WTC11 (cell line): ENCODE measurements around the gene EYS. TPM values are rescaled to one million over a fixed set of nuclear protein-coding genes. Genes with fewer than 3 reads are reported as not detected.

Source experiments
- ATAC-seq: fragments of 200-7000 bp; cut with Tn5 transposase; 2 replicates; pipeline ENCODE4 v1.10.0; 2021; ENCODE audit warnings: mild to moderate bottlenecking, moderate library complexity
- CTCF ChIA-PET: fragments of 300-600 bp; sonication (Branson Sonifier 250); formaldehyde crosslinking; loops from one replicate; lab custom pipeline; 2021; ENCODE audit warnings: antibody characterized with exemption; lab: Charles Lee
- POLR2A ChIA-PET: fragments of 350-600 bp; sonication (Branson Sonifier 250); formaldehyde crosslinking; loops from one replicate; lab custom pipeline; 2021; ENCODE audit warnings: antibody characterized with exemption; lab: Charles Lee
- DNase-seq: peaks from one replicate; pipeline ENCODE4 v3.0.0; 2021; ENCODE audit warnings: low spot score
- H3K27ac Mint-ChIP-seq: 2 replicates; pipeline ENCODE4 v1.8.0; 2021; ENCODE audit warnings: mixed read lengths
- H3K27me3 Mint-ChIP-seq: 2 replicates; pipeline ENCODE4 v1.8.0; 2021; ENCODE audit warnings: low read depth, mild to moderate bottlenecking, moderate library complexity, mixed read lengths
- H3K36me3 Mint-ChIP-seq: 2 replicates; pipeline ENCODE4 v1.8.0; 2021; ENCODE audit warnings: mixed read lengths
- H3K4me1 Mint-ChIP-seq: 2 replicates; pipeline ENCODE4 v1.8.0; 2022; ENCODE audit warnings: mixed read lengths
- H3K4me3 Mint-ChIP-seq: 2 replicates; pipeline ENCODE4 v1.8.0; 2021; ENCODE audit warnings: mild to moderate bottlenecking, moderate library complexity, mixed read lengths
- H3K9me3 Mint-ChIP-seq: 2 replicates; pipeline ENCODE4 v1.8.0; 2021; ENCODE audit warnings: mixed read lengths
- GRHL2 ChIP-seq: fragments of 250-450 bp; sonication (Bioruptor Pico); IDR thresholded peaks from 2 replicates; pipeline ENCODE4 v1.8.0; 2022; ENCODE audit warnings: mild to moderate bottlenecking, moderate library complexity; ENCODE audit not compliant: insufficient replicate concordance, severe bottlenecking
- IRF2 ChIP-seq: sonication (generic); formaldehyde crosslinking; IDR thresholded peaks from 2 replicates; pipeline ENCODE4 v1.8.0; 2022; ENCODE audit warnings: low read depth, missing genetic modification reagents, borderline replicate concordance
- JAZF1 ChIP-seq: fragments of 250-450 bp; sonication (Bioruptor Pico); IDR thresholded peaks from 2 replicates; pipeline ENCODE4 v1.9.0; 2021; ENCODE audit warnings: moderate library complexity, mild to moderate bottlenecking, inconsistent platforms
- MYBL2 ChIP-seq: sonication (generic); formaldehyde crosslinking; IDR thresholded peaks from 2 replicates; pipeline ENCODE4 v1.8.1; 2023; ENCODE audit warnings: mild to moderate bottlenecking, moderate library complexity, missing genetic modification reagents
- NR3C1 ChIP-seq: sonication (generic); formaldehyde crosslinking; conservative IDR thresholded peaks from 2 replicates; pipeline ENCODE4 v1.8.1; 2023; ENCODE audit warnings: low read depth, mild to moderate bottlenecking, missing genetic modification reagents
- RELA ChIP-seq: sonication (generic); formaldehyde crosslinking; IDR thresholded peaks from 2 replicates; pipeline ENCODE4 v1.8.1; 2022; ENCODE audit warnings: missing genetic modification reagents, mild to moderate bottlenecking, borderline replicate concordance
- ZBTB21 ChIP-seq: sonication (generic); formaldehyde crosslinking; IDR thresholded peaks from 2 replicates; pipeline ENCODE4 v1.8.1; 2023; ENCODE audit warnings: mild to moderate bottlenecking, missing genetic modification reagents, borderline replicate concordance
- total RNA-seq: library from RNA; stranded (reverse); gene quantifications from 3 replicates; pipeline ENCODE4 v1.2.3, GENCODE V29; 2021
- TF ChIP-seq, protein P1 (sequence below): sonication (generic); formaldehyde crosslinking; IDR thresholded peaks from 2 replicates; pipeline ENCODE4 v1.8.1; 2023; ENCODE audit warnings: mild to moderate bottlenecking, missing genetic modification reagents
- TF ChIP-seq, protein P2 (sequence below): fragments of 250-450 bp; sonication (Bioruptor Pico); IDR thresholded peaks from 2 replicates; pipeline ENCODE4 v1.9.0; 2021; ENCODE audit warnings: mild to moderate bottlenecking, borderline replicate concordance
- TF ChIP-seq, protein P3 (sequence below): sonication (generic); formaldehyde crosslinking; IDR thresholded peaks from 2 replicates; pipeline ENCODE4 v1.8.0; 2022; ENCODE audit warnings: missing genetic modification reagents
- TF ChIP-seq, protein P4 (sequence below): sonication (generic); formaldehyde crosslinking; IDR thresholded peaks from 2 replicates; pipeline ENCODE4 v1.8.1; 2023; ENCODE audit warnings: mild to moderate bottlenecking, moderate library complexity, missing genetic modification reagents
- TF ChIP-seq, protein P5 (sequence below): sonication (generic); formaldehyde crosslinking; conservative IDR thresholded peaks from 2 replicates; pipeline ENCODE4 v1.8.1; 2023; ENCODE audit warnings: mild to moderate bottlenecking, low read depth, missing genetic modification reagents, moderate library complexity
- TF ChIP-seq, protein P6 (sequence below): sonication (generic); formaldehyde crosslinking; IDR thresholded peaks from 2 replicates; pipeline ENCODE4 v1.8.1; 2022; ENCODE audit warnings: mild to moderate bottlenecking, missing genetic modification reagents, moderate library complexity, borderline replicate concordance
- TF ChIP-seq, protein P7 (sequence below): fragments of 200-600 bp; IDR thresholded peaks from 2 replicates; pipeline ENCODE4 v1.8.0; 2022; ENCODE audit warnings: antibody characterized with exemption

The EYS gene
- total RNA-seq, 1 experiment from 2014 or later: not detected

DNA sequence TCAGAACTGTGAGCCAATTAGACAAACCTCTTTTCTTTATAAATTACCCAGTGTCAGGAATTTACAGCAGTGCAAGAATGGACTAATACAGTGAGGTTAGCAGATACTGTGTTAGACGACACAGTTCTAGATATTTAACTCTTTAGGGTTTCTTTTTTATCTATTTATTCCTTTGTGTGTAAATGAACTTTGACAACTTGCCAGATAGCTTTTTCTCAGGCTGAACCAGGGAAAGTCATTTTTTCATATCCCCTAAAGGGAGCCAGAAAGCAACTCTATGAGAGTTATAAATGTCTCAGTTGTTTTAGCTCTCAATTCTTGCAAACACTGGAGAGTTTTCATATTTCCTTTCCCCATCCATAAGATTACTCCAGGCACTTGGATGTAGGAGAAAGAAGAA lies 1794.1 kb downstream of the EYS start (continued):
- TF ChIP-seq, protein P1, sequence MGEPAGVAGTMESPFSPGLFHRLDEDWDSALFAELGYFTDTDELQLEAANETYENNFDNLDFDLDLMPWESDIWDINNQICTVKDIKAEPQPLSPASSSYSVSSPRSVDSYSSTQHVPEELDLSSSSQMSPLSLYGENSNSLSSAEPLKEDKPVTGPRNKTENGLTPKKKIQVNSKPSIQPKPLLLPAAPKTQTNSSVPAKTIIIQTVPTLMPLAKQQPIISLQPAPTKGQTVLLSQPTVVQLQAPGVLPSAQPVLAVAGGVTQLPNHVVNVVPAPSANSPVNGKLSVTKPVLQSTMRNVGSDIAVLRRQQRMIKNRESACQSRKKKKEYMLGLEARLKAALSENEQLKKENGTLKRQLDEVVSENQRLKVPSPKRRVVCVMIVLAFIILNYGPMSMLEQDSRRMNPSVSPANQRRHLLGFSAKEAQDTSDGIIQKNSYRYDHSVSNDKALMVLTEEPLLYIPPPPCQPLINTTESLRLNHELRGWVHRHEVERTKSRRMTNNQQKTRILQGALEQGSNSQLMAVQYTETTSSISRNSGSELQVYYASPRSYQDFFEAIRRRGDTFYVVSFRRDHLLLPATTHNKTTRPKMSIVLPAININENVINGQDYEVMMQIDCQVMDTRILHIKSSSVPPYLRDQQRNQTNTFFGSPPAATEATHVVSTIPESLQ: no peak
- TF ChIP-seq, protein P2, sequence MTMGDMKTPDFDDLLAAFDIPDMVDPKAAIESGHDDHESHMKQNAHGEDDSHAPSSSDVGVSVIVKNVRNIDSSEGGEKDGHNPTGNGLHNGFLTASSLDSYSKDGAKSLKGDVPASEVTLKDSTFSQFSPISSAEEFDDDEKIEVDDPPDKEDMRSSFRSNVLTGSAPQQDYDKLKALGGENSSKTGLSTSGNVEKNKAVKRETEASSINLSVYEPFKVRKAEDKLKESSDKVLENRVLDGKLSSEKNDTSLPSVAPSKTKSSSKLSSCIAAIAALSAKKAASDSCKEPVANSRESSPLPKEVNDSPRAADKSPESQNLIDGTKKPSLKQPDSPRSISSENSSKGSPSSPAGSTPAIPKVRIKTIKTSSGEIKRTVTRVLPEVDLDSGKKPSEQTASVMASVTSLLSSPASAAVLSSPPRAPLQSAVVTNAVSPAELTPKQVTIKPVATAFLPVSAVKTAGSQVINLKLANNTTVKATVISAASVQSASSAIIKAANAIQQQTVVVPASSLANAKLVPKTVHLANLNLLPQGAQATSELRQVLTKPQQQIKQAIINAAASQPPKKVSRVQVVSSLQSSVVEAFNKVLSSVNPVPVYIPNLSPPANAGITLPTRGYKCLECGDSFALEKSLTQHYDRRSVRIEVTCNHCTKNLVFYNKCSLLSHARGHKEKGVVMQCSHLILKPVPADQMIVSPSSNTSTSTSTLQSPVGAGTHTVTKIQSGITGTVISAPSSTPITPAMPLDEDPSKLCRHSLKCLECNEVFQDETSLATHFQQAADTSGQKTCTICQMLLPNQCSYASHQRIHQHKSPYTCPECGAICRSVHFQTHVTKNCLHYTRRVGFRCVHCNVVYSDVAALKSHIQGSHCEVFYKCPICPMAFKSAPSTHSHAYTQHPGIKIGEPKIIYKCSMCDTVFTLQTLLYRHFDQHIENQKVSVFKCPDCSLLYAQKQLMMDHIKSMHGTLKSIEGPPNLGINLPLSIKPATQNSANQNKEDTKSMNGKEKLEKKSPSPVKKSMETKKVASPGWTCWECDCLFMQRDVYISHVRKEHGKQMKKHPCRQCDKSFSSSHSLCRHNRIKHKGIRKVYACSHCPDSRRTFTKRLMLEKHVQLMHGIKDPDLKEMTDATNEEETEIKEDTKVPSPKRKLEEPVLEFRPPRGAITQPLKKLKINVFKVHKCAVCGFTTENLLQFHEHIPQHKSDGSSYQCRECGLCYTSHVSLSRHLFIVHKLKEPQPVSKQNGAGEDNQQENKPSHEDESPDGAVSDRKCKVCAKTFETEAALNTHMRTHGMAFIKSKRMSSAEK (CRISPR knock-in tag): no peak
- TF ChIP-seq JAZF1 (CRISPR knock-in tag) (no peak), MYBL2 (CRISPR knock-in tag) (no peak), IRF2 (CRISPR knock-in tag) (no peak)
- TF ChIP-seq, protein P3, sequence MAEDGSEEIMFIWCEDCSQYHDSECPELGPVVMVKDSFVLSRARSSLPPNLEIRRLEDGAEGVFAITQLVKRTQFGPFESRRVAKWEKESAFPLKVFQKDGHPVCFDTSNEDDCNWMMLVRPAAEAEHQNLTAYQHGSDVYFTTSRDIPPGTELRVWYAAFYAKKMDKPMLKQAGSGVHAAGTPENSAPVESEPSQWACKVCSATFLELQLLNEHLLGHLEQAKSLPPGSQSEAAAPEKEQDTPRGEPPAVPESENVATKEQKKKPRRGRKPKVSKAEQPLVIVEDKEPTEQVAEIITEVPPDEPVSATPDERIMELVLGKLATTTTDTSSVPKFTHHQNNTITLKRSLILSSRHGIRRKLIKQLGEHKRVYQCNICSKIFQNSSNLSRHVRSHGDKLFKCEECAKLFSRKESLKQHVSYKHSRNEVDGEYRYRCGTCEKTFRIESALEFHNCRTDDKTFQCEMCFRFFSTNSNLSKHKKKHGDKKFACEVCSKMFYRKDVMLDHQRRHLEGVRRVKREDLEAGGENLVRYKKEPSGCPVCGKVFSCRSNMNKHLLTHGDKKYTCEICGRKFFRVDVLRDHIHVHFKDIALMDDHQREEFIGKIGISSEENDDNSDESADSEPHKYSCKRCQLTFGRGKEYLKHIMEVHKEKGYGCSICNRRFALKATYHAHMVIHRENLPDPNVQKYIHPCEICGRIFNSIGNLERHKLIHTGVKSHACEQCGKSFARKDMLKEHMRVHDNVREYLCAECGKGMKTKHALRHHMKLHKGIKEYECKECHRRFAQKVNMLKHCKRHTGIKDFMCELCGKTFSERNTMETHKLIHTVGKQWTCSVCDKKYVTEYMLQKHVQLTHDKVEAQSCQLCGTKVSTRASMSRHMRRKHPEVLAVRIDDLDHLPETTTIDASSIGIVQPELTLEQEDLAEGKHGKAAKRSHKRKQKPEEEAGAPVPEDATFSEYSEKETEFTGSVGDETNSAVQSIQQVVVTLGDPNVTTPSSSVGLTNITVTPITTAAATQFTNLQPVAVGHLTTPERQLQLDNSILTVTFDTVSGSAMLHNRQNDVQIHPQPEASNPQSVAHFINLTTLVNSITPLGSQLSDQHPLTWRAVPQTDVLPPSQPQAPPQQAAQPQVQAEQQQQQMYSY: no peak
- TF ChIP-seq, all 79 proteins: peak for 0

DNA sequence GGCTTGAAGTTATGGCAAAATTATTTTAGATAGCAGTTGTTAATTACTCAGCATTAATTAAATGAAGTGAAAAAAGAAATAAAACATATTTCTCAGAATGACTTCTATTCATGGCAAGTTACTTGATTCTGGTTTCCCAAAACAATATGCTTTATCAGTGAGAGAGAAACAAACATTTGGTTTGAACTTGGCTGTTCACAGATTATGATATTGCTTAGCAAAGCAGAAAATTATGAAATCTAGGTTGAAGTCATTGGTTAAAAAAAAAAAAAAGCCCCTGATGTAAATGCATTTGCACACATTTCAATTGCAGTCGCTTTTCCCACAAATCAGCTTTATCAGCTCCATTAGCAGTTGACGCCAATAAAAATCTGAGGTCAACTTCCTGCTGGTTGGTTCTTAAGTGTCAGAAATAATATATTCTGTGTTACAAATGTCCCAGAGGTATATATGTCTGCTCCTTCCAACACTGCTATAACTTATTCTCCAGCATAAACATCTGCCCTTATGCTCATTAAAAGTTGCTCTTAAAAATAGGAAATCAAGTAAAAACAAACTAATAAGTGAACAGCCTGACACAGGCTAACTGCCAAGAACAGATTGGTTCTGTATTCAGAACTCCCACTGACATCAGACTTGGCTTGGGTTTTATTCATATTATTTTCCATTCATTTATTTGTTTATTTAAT lies 1796.0 kb downstream of the EYS start:
- DNase-seq (no peak), ATAC-seq (no peak)
- H3K27me3 Mint-ChIP-seq: peaks cover 3% of the 10 kb centered on the region
- CTCF ChIA-PET: no interaction called here
- peaks cover 2% of the 10 kb centered on the region for H3K36me3 Mint-ChIP-seq
- peaks cover 32% of the 10 kb centered on the region for H3K9me3 Mint-ChIP-seq
- POLR2A ChIA-PET: no interaction called here
- no peaks in the 10 kb centered on the region for H3K4me1 Mint-ChIP-seq
- no peak overlapping the region for H3K4me3 Mint-ChIP-seq
- no peak overlapping the region for H3K27ac Mint-ChIP-seq
- TF ChIP-seq GRHL2 (no peak), NR3C1 (CRISPR knock-in tag) (no peak), RELA (no peak), ZBTB21 (CRISPR knock-in tag) (no peak)
- TF ChIP-seq, protein P4, sequence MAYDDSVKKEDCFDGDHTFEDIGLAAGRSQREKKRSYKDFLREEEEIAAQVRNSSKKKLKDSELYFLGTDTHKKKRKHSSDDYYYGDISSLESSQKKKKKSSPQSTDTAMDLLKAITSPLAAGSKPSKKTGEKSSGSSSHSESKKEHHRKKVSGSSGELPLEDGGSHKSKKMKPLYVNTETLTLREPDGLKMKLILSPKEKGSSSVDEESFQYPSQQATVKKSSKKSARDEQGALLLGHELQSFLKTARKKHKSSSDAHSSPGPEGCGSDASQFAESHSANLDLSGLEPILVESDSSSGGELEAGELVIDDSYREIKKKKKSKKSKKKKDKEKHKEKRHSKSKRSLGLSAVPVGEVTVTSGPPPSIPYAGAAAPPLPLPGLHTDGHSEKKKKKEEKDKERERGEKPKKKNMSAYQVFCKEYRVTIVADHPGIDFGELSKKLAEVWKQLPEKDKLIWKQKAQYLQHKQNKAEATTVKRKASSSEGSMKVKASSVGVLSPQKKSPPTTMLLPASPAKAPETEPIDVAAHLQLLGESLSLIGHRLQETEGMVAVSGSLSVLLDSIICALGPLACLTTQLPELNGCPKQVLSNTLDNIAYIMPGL: no peak
- TF ChIP-seq, protein P5, sequence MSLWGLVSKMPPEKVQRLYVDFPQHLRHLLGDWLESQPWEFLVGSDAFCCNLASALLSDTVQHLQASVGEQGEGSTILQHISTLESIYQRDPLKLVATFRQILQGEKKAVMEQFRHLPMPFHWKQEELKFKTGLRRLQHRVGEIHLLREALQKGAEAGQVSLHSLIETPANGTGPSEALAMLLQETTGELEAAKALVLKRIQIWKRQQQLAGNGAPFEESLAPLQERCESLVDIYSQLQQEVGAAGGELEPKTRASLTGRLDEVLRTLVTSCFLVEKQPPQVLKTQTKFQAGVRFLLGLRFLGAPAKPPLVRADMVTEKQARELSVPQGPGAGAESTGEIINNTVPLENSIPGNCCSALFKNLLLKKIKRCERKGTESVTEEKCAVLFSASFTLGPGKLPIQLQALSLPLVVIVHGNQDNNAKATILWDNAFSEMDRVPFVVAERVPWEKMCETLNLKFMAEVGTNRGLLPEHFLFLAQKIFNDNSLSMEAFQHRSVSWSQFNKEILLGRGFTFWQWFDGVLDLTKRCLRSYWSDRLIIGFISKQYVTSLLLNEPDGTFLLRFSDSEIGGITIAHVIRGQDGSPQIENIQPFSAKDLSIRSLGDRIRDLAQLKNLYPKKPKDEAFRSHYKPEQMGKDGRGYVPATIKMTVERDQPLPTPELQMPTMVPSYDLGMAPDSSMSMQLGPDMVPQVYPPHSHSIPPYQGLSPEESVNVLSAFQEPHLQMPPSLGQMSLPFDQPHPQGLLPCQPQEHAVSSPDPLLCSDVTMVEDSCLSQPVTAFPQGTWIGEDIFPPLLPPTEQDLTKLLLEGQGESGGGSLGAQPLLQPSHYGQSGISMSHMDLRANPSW: no peak
- TF ChIP-seq, protein P6, sequence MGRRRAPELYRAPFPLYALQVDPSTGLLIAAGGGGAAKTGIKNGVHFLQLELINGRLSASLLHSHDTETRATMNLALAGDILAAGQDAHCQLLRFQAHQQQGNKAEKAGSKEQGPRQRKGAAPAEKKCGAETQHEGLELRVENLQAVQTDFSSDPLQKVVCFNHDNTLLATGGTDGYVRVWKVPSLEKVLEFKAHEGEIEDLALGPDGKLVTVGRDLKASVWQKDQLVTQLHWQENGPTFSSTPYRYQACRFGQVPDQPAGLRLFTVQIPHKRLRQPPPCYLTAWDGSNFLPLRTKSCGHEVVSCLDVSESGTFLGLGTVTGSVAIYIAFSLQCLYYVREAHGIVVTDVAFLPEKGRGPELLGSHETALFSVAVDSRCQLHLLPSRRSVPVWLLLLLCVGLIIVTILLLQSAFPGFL (CRISPR knock-in tag): no peak
- TF ChIP-seq, protein P7, sequence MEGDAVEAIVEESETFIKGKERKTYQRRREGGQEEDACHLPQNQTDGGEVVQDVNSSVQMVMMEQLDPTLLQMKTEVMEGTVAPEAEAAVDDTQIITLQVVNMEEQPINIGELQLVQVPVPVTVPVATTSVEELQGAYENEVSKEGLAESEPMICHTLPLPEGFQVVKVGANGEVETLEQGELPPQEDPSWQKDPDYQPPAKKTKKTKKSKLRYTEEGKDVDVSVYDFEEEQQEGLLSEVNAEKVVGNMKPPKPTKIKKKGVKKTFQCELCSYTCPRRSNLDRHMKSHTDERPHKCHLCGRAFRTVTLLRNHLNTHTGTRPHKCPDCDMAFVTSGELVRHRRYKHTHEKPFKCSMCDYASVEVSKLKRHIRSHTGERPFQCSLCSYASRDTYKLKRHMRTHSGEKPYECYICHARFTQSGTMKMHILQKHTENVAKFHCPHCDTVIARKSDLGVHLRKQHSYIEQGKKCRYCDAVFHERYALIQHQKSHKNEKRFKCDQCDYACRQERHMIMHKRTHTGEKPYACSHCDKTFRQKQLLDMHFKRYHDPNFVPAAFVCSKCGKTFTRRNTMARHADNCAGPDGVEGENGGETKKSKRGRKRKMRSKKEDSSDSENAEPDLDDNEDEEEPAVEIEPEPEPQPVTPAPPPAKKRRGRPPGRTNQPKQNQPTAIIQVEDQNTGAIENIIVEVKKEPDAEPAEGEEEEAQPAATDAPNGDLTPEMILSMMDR: no peak
